ENCODE data around the gene EIF3L.

EIF3L gene

DNA sequence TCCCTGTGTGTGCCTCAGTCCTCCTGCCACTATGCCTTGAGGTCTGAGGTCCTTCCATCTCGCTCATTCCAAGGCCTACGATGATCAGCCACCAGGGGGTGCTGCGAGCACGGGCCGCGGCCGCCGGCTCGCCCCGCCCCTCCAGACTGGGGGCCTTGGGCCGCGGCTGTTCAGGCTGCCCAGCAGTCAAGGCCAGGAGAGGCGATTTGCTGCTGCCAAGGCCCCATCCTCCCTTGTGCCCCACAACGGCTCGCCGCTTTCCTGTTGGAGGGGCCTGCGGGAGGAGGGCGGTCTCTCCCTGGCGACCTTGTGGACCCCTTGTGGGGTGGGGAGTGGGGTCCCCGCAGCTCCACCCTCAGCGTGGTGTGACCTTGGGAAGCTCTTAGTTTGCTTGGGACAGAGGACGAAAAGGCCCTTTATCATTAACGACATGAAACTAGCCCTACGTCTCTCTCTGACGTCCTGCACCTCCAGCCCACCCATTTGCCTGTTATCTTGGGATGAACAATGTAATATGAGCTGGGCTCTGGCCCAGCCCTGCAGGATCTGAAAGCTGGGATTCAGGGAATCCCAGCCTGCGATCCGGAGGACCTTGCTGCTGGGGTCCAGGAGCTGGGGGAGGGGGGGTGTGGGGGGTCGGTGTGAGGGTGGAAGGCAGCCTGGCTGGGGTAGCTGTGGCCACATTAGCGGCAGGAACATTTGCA lies 31.4 kb upstream of the EIF3L start:
- peak; percentile 96 for DNase-seq (ENCODE audit: low spot score)

DNA sequence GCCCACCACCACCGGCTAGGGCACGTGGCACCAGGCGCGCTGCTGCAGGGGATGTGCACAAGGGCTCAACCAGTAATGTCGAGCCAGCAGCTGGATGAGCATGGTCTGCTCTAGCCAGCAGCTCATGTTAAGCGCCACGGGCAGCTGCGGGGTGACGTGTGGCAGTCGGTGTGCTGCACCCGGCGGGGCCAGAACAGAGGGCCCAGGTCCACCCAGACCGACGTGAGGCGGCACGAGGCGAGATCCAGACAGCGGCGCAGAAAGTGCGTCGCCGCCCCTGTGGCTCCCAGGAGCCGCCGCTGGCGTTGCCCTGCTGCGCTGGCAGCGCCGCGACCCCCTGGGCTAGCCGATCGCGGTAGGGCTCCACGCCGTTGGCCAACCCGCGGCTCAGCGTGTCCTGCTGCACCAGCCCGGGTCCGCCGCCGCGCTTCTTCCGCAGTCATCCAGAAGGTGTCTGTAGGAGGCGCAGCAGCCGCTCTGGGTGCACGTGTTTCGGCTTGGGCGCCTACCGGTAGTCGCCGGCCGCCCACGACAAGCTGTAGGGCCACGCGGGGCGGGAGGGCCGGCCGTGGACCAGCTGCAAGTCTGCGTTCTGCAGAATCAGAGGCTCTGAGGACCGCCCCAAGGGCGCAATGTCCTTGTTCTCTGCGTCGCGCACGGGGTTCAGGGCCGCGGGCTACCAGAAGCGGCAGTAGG lies 30.7 kb upstream of the EIF3L start:
- DNase-seq (ENCODE audit: low spot score), result peak; percentile 73

GRCh38 chr22:37819105-37819433 lies 30.1 kb upstream of the EIF3L start:
- DNase-seq (ENCODE audit: low spot score), result no peak

- no peak for DNase-seq (ENCODE audit: low spot score)
Measured at GRCh38 chr22:37820350-37820749, 28.9 kb upstream of the EIF3L start.

- DNase-seq (ENCODE audit: low spot score), result no peak
Measured at GRCh38 chr22:37822079-37822833, 27.0 kb upstream of the EIF3L start.

GRCh38 chr22:37823134-37823985 lies 25.9 kb upstream of the EIF3L start, which contains the start of gene GALR3:
Gene GALR3, plus strand, starts transcription at chr22:37823382. Its CDS starts 25 bp downstream, at chr22:37823407.
- DNase-seq (ENCODE audit: low spot score), result no peak

- DNase-seq (ENCODE audit: low spot score), result no peak
Measured at GRCh38 chr22:37824674-37825641, 24.3 kb upstream of the EIF3L start.

- no peak for DNase-seq (ENCODE audit: low spot score)
Measured at GRCh38 chr22:37827056-37827455, 22.2 kb upstream of the EIF3L start.

GRCh38 chr22:37830093-37830842 lies 19.0 kb upstream of the EIF3L start:
- no peak for DNase-seq (ENCODE audit: low spot score)

DNA sequence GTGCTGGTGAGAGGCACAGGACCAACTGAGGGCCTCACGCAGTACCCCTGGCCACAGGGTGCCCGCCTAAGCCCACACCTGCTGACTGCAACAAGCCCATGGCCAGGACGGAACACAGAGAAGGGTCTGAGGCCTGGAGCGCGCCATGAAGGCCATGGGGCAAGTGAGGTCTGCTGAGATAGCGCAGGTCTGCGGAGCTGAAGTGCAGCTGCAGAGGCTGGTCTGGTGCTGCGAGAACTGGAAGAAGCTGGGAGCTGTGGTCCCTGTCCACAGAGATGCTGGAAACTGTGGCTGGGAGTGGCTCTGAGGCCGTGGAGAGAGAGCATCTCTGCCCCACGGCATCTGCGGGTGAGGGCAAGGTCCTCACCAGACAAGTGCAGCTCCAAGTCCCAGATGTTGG lies 17.7 kb upstream of the EIF3L start:
- no peak for DNase-seq (ENCODE audit: low spot score)

GRCh38 chr22:37832022-37832857 lies 17.0 kb upstream of the EIF3L start:
- no peak for DNase-seq (ENCODE audit: low spot score)

DNA sequence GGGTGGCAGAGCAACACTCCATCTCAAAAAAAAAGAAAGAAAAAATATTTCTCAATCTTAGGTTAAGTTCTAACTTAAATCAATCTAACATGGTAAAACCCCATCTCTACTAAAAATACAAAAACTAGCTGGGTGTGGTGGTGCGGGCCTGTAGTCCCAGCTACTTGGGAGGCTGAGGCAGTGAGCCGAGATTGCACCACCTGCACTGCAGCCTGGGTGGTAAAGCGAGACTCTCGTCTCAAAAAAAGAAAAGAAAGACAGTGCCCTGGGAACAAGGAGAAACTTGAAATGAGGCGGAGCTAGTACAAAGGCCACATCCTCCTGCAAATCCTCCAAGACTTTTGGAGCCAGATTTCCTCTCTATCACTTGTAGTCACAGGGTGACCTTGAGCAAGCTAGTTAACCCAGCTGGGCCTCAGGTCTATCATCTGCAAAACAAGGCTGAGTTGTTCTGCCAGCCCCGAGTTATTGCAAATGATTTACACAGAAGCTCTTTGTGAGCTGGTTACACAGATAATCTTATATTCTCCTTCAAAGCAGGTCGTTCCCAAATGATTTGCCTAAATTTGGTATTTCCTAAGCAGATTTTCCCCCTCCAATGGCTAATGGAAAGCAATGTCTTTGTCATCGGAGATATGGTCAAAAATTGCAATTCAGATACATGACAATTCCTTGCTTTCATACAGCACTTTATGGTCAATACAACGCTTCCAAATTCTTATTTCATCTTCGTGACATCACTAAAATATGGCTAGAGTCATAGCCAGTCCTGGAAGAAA lies 7.0 kb upstream of the EIF3L start:
- no peak for DNase-seq (ENCODE audit: low spot score)

DNA sequence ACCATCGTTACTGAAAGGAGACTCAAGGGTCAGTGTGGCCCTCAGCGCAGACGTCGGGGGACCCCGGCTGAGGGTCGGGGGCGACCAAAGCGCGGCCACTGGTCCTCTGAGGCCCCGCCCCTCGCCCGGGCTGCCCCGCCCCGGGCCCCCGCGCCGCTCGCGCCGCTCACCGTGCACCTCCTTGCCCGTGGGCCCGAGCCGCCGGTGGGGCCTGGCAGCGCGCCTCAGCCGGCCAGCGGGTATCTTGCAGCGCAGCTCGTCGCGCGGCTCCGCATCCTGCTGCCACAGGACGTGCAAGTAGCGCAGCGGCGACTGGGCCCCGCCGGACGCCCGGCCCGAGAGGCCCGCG lies 5.5 kb upstream of the EIF3L start:
- peak; percentile 83 for DNase-seq (ENCODE audit: low spot score)

DNA sequence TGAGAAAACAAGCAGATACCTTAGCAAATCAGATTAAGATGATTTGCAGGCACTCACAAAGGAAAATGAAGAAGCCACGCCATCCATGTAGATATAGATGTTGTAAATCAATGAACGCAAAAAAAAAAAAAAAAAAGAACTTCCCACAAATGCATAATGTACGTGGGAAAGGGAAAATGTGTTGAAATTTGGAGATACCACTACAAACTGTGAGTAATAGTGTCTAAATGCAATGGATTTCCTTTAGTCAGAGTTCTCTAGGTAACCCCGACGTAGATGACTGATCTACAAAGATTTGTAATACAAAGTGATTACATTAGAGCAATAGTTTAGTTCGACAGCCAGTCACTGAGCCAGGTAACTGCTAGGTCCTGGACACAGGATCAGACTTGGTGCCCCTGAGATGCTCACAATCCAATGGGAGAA lies 4.3 kb upstream of the EIF3L start:
- no peak for DNase-seq (ENCODE audit: low spot score)

GRCh38 chr22:37846433-37846832 lies 2.8 kb upstream of the EIF3L start:
- no peak for DNase-seq (ENCODE audit: low spot score)

DNA sequence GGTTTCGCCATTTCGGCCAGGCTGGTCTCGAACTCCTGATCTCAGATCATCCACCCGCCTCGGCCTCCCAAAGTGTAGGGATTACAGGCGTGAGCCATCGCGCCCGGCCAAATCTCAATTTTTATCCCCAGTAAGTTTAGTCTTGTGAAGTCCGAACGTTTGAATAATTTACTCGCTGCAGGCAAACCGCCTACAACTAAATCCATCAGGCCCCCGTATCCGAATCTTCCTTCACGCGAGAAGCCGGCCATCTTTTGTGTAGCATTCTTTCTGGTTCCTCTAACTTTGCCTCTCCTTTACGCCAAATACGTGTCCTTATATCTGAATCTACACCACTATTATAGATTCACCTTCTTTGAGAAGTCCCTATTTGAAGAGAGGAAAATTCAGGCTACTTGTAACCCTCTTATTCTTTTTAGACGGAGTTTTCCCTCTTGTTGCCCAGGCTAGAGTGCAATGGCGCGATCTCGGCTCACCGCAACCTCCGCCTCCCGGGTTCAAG lies 581 bp upstream of the EIF3L start:
- peak; percentile 16 for DNase-seq (ENCODE audit: low spot score)

DNA sequence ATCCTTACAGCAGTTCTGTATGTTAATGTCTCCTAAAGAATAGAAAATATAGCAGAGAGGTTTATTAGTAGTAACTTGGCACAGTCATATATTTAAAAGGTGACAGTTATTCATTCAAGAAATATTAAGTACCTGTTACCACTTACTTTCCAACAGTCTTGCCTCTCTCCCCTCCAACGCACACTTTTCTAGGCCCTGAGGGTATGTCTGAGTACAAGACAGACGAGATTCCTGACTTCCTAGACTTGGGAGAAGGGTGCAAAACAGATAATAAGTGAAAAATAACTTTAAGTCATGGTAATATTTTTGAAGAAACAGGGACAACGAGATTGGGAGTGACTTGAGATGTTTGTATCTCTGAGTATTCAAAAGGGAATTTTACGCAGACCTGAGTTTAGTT lies 1.6 kb downstream of the EIF3L start:
- no peak for DNase-seq (ENCODE audit: low spot score)

DNA sequence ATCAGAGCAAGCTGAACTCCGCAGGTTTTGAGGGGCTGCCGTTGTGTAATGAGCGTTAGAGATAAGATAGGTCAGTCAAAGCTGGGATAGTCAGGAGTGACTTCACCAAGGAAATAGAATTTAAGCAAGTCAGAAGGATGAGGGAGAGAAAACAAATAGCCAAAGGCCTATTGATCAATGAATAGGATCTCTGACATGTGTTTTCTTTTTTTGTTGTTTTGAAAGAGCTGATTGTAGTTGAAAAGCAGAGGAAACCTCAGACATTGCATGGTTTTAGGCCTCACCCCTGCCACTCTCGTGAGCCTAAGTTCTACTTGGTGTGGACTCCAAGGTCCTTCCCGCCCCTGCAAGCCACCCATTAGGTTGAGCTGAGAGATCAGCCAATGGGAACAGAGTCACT lies 3.2 kb downstream of the EIF3L start:
- DNase-seq (ENCODE audit: low spot score), result no peak

All from GM03348 (cell line).